Measurements from ENCODE around the gene KDM2B.

DNA sequence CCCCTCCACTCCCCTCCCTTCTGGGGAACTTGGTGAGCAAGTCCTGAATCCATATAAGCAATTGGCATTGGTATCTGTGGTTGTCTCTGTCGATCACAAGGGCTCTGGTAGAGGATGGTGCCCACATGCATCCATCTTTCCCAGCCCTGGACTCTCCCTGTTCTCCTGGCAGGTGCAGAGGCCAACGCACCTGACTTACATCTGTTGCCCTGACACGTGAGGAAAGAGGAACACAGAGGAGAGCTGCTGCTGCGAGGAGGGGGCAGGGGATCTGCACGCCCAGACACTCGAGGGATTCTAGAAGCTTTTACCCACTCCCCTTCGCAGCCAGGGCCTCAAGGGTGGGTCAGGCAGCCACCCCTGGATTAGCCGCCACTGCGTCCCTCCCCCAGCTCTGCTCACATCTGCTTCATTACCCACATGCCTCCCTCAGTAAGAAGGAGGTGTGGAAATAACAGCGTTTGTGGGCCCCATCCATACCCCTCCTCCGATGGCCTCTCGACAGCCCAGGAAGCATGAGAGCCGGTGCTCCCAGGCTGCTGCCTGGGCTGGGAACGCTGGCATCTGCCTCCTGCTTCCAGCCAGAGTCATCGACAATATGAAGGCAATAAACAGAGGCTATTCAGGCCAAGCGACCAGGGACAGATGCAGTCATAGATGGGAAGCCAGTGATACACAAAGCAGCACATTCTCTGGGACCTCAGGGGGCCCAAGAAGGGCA, 56.5 kb downstream of the KDM2B start:
- TF ChIP-seq, protein P1, sequence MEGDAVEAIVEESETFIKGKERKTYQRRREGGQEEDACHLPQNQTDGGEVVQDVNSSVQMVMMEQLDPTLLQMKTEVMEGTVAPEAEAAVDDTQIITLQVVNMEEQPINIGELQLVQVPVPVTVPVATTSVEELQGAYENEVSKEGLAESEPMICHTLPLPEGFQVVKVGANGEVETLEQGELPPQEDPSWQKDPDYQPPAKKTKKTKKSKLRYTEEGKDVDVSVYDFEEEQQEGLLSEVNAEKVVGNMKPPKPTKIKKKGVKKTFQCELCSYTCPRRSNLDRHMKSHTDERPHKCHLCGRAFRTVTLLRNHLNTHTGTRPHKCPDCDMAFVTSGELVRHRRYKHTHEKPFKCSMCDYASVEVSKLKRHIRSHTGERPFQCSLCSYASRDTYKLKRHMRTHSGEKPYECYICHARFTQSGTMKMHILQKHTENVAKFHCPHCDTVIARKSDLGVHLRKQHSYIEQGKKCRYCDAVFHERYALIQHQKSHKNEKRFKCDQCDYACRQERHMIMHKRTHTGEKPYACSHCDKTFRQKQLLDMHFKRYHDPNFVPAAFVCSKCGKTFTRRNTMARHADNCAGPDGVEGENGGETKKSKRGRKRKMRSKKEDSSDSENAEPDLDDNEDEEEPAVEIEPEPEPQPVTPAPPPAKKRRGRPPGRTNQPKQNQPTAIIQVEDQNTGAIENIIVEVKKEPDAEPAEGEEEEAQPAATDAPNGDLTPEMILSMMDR (IDR thresholded peaks at IDR 0.05; ENCODE audit: poor library complexity), result no peak
- TF ChIP-seq EZH2 (IDR thresholded peaks at IDR 0.05; ENCODE audit: borderline replicate concordance), result no peak
